NOMO-1 treated with DMSO at 0.1 percent for 48 hours (cell line): ENCODE results near the gene NOTO.
A peak's percentile ranks its signal among the peaks of the same experiment; 100 is the strongest.
"Not testable (repeated sequence)": the region's sequence is repeated elsewhere in the genome, so short reads cannot be mapped to it uniquely, and the experiment has no call there.

Source experiments
- DNase-seq: peaks from one replicate; lab custom pipeline; 2025; ENCODE audit not compliant: unreplicated experiment; lab: John Stamatoyannopoulos, UW

The NOTO gene

GRCh38 chr2:73197579-73197978 lies 4.8 kb upstream of the NOTO start:
- no peak for DNase-seq

- not testable (repeated sequence) for DNase-seq
Measured at GRCh38 chr2:73200281-73200680, 2.1 kb upstream of the NOTO start.

- no peak for DNase-seq
Measured at GRCh38 chr2:73203055-73203681, 794 bp downstream of the NOTO start.

- DNase-seq = no peak
Measured at GRCh38 chr2:73205611-73206010, 3.2 kb downstream of the NOTO start.

- no peak for DNase-seq
Measured at GRCh38 chr2:73208258-73208657, 5.9 kb downstream of the NOTO start.

GRCh38 chr2:73210019-73210418 lies 7.6 kb downstream of the NOTO start:
- no peak for DNase-seq

GRCh38 chr2:73210696-73211095 lies 8.3 kb downstream of the NOTO start:
- DNase-seq = no peak

- no peak for DNase-seq
Measured at GRCh38 chr2:73212098-73212447, 9.7 kb downstream of the NOTO start.

- DNase-seq = peak; percentile 49
Measured at GRCh38 chr2:73212448-73213176, 10.2 kb downstream of the NOTO start.

- peak; percentile 76 for DNase-seq
Measured at GRCh38 chr2:73214120-73215035, 12.0 kb downstream of the NOTO start, which contains the start of gene SMYD5. SMYD5 (plus strand) TSS chr2:73214245; CDS start chr2:73214267, 22 bp downstream.

GRCh38 chr2:73215254-73215653 lies 12.9 kb downstream of the NOTO start:
- DNase-seq = no peak

- DNase-seq = no peak
Measured at GRCh38 chr2:73217160-73217559, 14.8 kb downstream of the NOTO start.

GRCh38 chr2:73217826-73218225 lies 15.5 kb downstream of the NOTO start:
- DNase-seq = no peak

- no peak for DNase-seq
Measured at GRCh38 chr2:73218298-73218697, 15.9 kb downstream of the NOTO start.

GRCh38 chr2:73223821-73224220 lies 21.4 kb downstream of the NOTO start:
- DNase-seq = no peak

GRCh38 chr2:73225513-73226360 lies 23.4 kb downstream of the NOTO start:
- DNase-seq = no peak

GRCh38 chr2:73227086-73227485 lies 24.7 kb downstream of the NOTO start:
- DNase-seq = no peak

- DNase-seq = no peak
Measured at GRCh38 chr2:73228631-73229030, 26.3 kb downstream of the NOTO start.

- DNase-seq = peak; percentile 27
Measured at GRCh38 chr2:73232403-73233153, 30.2 kb downstream of the NOTO start.
